Measurements from ENCODE around the gene MRPS6. TPM values are rescaled to one million over a fixed set of nuclear protein-coding genes. Genes with fewer than 3 reads are reported as not detected.

Gene MRPS6
- total and polyA plus RNA-seq, 2 of the 13 experiments (the other 11 are each of a cell fraction or from before 2014, with no cell fraction given), result 14.2 to 26.9 TPM

GRCh38 chr21:34092262-34092921, 19.0 kb downstream of the MRPS6 start (continued):
- TF ChIP-seq, protein P1, sequence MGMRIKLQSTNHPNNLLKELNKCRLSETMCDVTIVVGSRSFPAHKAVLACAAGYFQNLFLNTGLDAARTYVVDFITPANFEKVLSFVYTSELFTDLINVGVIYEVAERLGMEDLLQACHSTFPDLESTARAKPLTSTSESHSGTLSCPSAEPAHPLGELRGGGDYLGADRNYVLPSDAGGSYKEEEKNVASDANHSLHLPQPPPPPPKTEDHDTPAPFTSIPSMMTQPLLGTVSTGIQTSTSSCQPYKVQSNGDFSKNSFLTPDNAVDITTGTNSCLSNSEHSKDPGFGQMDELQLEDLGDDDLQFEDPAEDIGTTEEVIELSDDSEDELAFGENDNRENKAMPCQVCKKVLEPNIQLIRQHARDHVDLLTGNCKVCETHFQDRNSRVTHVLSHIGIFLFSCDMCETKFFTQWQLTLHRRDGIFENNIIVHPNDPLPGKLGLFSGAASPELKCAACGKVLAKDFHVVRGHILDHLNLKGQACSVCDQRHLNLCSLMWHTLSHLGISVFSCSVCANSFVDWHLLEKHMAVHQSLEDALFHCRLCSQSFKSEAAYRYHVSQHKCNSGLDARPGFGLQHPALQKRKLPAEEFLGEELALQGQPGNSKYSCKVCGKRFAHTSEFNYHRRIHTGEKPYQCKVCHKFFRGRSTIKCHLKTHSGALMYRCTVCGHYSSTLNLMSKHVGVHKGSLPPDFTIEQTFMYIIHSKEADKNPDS (CRISPR knock-in tag; IDR thresholded peaks at IDR 0.05), result no peak
- no peak for TF ChIP-seq NCOA2 (CRISPR knock-in tag; IDR thresholded peaks at IDR 0.05)
- no peak for TF ChIP-seq ZSCAN12 (CRISPR knock-in tag; IDR thresholded peaks at IDR 0.05)
- TF ChIP-seq ZNF782 (CRISPR knock-in tag; IDR thresholded peaks at IDR 0.05; ENCODE audit: borderline replicate concordance), result no peak
- peak; percentile 87; the same call in 1 of the 2 replicates for TF ChIP-seq ZNF205 (CRISPR knock-in tag; IDR thresholded peaks at IDR 0.05)
- TF ChIP-seq, protein P2, sequence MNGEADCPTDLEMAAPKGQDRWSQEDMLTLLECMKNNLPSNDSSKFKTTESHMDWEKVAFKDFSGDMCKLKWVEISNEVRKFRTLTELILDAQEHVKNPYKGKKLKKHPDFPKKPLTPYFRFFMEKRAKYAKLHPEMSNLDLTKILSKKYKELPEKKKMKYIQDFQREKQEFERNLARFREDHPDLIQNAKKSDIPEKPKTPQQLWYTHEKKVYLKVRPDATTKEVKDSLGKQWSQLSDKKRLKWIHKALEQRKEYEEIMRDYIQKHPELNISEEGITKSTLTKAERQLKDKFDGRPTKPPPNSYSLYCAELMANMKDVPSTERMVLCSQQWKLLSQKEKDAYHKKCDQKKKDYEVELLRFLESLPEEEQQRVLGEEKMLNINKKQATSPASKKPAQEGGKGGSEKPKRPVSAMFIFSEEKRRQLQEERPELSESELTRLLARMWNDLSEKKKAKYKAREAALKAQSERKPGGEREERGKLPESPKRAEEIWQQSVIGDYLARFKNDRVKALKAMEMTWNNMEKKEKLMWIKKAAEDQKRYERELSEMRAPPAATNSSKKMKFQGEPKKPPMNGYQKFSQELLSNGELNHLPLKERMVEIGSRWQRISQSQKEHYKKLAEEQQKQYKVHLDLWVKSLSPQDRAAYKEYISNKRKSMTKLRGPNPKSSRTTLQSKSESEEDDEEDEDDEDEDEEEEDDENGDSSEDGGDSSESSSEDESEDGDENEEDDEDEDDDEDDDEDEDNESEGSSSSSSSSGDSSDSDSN (CRISPR knock-in tag; IDR thresholded peaks at IDR 0.05), result no peak
- no peak for TF ChIP-seq SOX13 (IDR thresholded peaks at IDR 0.05)
- 0 out of 4 replicates have a peak, but pooled peaks of 1 of the 2 experiments have one; percentile 19 for TF ChIP-seq SOX13 (CRISPR knock-in tag; conservative IDR thresholded peaks at IDR 0.05 in 1 of 2, IDR thresholded peaks at IDR 0.05 in 1 of 2)
- TF ChIP-seq RFXAP (CRISPR knock-in tag; IDR thresholded peaks at IDR 0.05; ENCODE audit: borderline replicate concordance), result no peak

All from HepG2 (cell line).